HG02623 (cell line): ENCODE data around the gene SND1.

Experiments
- ATAC-seq: cut with Tn5 transposase; IDR thresholded peaks from one replicate; pipeline ENCODE4 v1.9.1; 2021; ENCODE audit warnings: moderate library complexity; ENCODE audit not compliant: unreplicated experiment

The SND1 gene

GRCh38 chr7:127798023-127798422 lies 146.0 kb downstream of the SND1 start:
- no peak for ATAC-seq

DNA sequence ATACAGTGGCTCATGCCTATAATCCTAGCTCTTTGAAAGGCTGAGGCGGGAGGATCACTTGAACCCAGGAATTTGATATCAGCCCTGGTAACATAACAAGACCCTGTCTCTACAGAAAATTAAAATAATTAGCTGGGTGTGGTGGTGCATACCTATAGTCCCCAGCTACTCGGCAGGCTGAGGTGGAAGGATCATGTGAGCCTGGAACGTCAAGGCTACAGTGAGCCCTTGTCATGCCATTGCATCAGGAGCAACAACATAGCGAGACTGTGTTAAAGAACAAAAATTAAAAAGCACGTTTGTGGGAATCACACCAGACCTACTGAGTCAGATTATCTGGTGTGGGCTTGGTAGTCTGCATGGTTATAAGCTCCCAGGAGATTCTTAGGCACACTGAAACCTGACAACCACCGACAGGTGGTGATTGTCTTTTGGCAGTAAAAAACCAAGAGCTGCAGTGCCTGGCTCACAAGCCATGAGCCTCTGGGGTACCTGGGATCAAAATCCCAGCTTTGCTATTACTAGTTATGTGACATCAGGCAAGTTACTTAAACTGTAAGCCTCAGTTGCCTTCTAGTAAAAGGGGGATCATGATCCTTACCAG lies 146.9 kb downstream of the SND1 start:
- no peak for ATAC-seq

DNA sequence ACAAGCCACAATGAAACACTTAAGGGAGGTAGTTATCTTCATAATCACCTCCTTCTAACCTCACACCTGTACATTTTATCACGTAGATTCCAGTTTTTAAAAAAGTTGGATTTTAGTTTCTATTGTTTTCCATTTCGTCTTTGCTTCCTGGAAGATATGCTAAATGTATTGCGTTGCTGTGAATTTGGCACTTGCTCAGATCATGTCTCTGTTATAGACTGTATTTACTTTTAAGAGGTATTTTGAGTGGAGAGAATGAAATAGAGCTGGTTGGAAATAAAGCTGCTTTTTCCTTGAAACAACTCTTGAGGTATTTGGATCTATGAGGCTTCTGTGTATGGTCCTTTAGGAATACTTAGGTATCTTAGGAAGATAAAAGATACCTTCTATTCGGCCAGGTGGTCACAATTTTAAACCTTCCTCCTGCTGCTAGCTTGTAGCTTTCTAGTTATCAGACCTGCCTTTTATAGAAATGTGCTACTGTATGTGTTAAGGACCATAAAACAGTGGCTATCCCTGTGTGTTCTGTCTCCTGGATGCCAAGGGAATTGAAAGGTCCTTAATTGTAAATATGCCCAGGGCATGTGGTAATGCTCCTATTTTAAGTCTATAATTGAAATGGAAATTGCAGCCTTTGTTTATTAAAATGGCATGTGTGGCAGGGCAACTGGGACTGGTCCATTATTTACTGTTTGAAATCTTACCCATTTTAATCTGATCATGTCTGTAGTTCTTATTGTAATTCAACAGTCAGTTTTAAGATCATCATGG lies 147.7 kb downstream of the SND1 start:
- no peak for ATAC-seq

DNA sequence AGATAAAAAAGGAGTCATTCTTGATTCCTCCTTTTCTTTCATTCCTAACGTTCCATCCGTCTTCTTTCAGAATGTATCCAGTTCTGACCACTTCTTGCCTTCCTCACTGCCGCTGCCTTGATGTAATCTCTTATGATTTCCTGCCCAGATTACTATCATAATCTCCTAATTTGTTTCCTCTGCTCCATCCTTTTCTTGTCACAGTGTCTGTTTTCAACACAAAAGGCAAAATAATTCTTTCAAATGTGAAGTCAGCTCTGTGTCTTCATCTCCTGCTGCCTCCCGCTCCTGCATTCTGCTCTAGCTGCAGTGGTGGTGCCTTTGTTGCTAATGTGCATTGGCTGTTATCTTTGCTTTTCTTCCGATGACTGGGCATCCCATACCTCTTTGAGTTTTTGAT lies 150.9 kb downstream of the SND1 start:
- ATAC-seq = no peak

- ATAC-seq = no peak
These were observed 151.6 kb downstream of the SND1 start for GRCh38 chr7:127803626-127804025.

GRCh38 chr7:127807340-127807739 lies 155.3 kb downstream of the SND1 start:
- no peak for ATAC-seq

GRCh38 chr7:127807829-127808228 lies 155.8 kb downstream of the SND1 start:
- ATAC-seq = no peak

- no peak for ATAC-seq
These were observed 157.3 kb downstream of the SND1 start for GRCh38 chr7:127809261-127809702.

- ATAC-seq = no peak
These were observed 158.1 kb downstream of the SND1 start for GRCh38 chr7:127810113-127810512.

DNA sequence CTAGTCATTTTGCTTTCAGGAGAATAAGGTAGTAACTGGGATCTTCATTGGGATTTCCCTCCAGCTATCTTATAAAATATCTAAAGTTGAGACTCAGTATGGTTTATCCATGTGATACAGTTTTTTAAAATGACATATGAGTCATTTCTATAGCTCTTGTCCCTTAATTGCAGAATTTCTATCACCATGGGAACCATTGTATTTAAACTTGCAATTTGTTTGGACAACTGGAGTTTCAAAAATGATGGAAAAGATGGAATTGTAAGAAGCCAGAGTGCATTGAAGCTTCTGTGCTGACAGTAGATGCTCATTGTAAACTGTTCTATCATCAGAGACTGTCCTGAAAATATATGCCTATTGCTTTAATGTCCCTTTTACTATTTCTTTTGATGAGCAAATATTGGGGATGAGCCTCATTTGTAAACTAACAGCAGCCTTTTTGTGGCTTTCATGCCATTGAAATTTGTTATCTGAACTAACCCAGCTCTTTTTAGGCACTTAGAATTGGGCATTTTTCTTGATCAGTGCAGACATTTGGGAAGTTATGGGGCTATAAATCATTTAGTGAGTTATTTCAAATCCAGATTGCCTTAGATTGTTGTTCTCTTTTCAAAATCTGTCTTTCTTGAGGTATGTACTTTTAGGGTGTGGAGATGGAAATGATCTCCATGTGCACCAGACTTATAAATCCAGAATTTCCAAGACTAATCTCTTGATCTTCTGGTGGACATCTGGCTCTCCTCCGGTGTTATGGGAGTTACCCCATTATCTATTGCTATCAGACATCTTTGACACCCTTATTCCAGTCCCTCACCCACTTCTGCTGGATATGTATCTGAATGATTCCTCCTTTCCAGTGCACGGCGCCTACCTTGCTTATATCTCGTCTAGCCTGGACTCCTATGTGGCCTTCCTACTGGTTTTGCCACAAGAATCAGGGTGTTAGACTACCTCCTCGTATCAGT lies 159.0 kb downstream of the SND1 start:
- ATAC-seq = no peak

DNA sequence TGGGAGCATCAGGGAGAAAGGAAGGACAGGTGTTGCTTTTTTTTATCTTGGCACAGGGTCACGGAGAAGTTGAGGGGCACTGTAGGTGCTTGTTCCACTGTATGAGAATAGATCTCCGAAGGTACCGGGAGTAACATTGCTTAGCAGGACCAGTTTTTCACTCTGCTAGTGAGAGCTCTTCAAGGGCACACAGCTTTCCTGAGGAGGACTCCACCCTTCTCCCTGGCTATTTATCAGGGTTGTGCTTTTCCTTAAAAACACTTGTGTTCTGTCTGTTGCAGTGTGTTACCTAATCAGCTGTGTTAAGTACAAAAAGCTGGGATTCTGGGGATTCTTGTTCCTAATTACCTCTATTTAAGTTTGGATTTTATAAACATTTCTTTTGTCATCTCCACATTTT lies 160.5 kb downstream of the SND1 start:
- ATAC-seq = no peak

GRCh38 chr7:127813991-127814541 lies 162.1 kb downstream of the SND1 start:
- ATAC-seq = no peak

DNA sequence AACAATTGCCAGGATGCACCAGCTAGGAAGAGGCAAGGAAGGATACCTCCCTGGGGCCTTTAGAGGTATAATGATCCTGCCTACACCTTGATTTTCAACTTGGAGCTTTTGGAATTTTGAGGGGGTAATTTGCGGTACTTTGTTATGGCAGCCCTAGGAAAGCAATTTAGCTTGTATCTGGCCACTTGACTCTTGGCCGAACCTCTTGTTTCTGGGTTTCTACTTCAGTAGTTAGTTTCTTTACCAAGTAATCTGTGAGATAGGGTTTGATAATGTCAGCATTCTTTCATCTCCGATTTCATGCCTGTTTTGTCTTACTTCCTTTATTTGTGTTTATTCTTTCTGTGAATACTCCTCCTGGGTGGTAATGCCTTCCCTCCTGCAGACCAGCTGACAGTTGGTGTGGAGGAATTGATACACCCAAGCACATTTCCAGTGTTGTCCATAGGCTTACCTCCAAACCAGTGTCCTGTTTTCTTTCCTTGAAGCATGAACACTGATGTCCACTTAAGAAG lies 163.7 kb downstream of the SND1 start:
- no peak for ATAC-seq

GRCh38 chr7:127816354-127817190 lies 164.6 kb downstream of the SND1 start:
- ATAC-seq = no peak

GRCh38 chr7:127817466-127817865 lies 165.5 kb downstream of the SND1 start:
- no peak for ATAC-seq

DNA sequence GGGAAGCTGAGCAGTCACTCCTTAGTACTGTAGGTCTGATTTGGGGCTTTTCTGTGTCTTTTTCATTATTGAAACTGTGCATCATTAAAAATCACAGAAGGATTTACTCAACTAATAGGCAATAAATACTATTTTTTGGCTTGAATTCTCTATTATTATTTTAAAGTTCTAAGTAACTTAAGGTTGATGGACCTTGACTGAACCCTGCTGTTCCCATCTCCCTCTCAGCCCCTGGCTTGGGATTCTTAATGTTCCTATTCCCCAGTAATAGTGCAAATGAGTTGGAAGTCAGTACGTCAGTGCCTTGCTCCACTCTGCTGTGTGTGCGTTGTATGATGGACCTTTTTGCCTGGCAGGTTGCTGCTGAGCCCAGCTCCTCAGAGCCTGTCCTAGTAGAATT lies 166.3 kb downstream of the SND1 start:
- no peak for ATAC-seq

- no peak for ATAC-seq
These were observed 168.2 kb downstream of the SND1 start for GRCh38 chr7:127819975-127820731.

DNA sequence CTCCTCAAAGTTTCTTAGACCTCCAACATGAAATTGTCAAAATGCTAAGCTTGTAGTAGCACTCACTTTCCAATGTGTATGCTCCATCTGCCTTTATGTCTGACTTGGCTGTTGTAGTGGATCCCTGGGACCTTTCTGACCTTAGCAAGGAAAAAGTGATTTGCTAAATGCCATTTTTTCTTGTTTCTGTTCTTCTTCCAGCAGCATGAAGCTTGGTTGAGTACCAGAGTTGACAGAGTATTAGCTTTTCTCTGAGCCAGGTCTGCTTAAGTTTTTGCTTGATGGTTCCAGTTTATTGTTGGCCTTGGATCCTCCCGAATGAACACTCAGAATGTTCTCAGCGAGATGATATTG lies 168.7 kb downstream of the SND1 start:
- ATAC-seq = no peak

- ATAC-seq = no peak
These were observed 169.2 kb downstream of the SND1 start for GRCh38 chr7:127821146-127821545.
